ENCODE results near the gene ERI3.

The ERI3 gene

GRCh38 chr1:44236490-44237272 lies 118.4 kb downstream of the ERI3 start:
- Histone ChIP-seq H3K4me3 (replicated peaks; ENCODE audit: insufficient read depth, low read length) (no peak overlapping the region), H3K27me3 (ENCODE audit: insufficient read depth, poor library complexity, severe bottlenecking) (no peaks in the 10 kb centered on the region), H3K27ac (replicated peaks) (no peak overlapping the region)
- DNase-seq (ENCODE audit: low read depth in 1 of 2, low spot score in 1 of 2), result no peak
- TF ChIP-seq GABPA (IDR thresholded peaks at IDR 0.05; ENCODE audit: low read depth) (no peak), SPI1 (IDR thresholded peaks at IDR 0.05; ENCODE audit: borderline replicate concordance, low read depth) (no peak), REST (IDR thresholded peaks at IDR 0.05; ENCODE audit: insufficient replicate concordance, low read depth) (no peak), CTCF (IDR thresholded peaks at IDR 0.05; ENCODE audit: insufficient read depth, low read length) (no peak), POLR2AphosphoS5 (IDR thresholded peaks at IDR 0.05; ENCODE audit: low read depth) (no peak)

- Histone ChIP-seq H3K4me3 (replicated peaks; ENCODE audit: insufficient read depth, low read length) (no peak overlapping the region), H3K27ac (replicated peaks) (no peak overlapping the region), H3K27me3 (ENCODE audit: insufficient read depth, poor library complexity, severe bottlenecking) (no peaks in the 10 kb centered on the region)
- no peak for TF ChIP-seq GABPA (IDR thresholded peaks at IDR 0.05; ENCODE audit: low read depth)
- TF ChIP-seq REST (IDR thresholded peaks at IDR 0.05; ENCODE audit: insufficient replicate concordance, low read depth), result no peak
- no peak for TF ChIP-seq SPI1 (IDR thresholded peaks at IDR 0.05; ENCODE audit: borderline replicate concordance, low read depth)
- TF ChIP-seq POLR2AphosphoS5 (IDR thresholded peaks at IDR 0.05; ENCODE audit: low read depth), result no peak
- DNase-seq (ENCODE audit: low read depth in 1 of 2, low spot score in 1 of 2), result no peak
Measured at GRCh38 chr1:44235808-44236207, 119.2 kb downstream of the ERI3 start.

- no peak overlapping the region for H3K27ac ChIP-seq (replicated peaks)
- no peak for TF ChIP-seq GABPA (IDR thresholded peaks at IDR 0.05; ENCODE audit: low read depth)
- TF ChIP-seq SPI1 (IDR thresholded peaks at IDR 0.05; ENCODE audit: borderline replicate concordance, low read depth), result no peak
- no peak for TF ChIP-seq CTCF (IDR thresholded peaks at IDR 0.05; ENCODE audit: insufficient read depth, low read length)
- no peak for TF ChIP-seq POLR2AphosphoS5 (IDR thresholded peaks at IDR 0.05; ENCODE audit: low read depth)
- TF ChIP-seq REST (IDR thresholded peaks at IDR 0.05; ENCODE audit: insufficient replicate concordance, low read depth), result no peak
- no peaks in the 10 kb centered on the region for H3K27me3 ChIP-seq (ENCODE audit: insufficient read depth, poor library complexity, severe bottlenecking)
- no peak overlapping the region for H3K4me3 ChIP-seq (replicated peaks; ENCODE audit: insufficient read depth, low read length)
- no peak for DNase-seq (ENCODE audit: low read depth in 1 of 2, low spot score in 1 of 2)
Measured at GRCh38 chr1:44233593-44233992, 121.5 kb downstream of the ERI3 start.
